SK-N-SH treated with all-trans-retinoic acid at 6 μM for 48 hours (cell line): ENCODE measurements around the gene C10orf105.

Experiments used
- ARNTL ChIP-seq: fragments of 450-650 bp; formaldehyde crosslinking; IDR thresholded peaks from 2 replicates; pipeline ENCODE4 v1.5.0; 2020; ENCODE audit warnings: low read depth, mild to moderate bottlenecking, moderate library complexity, borderline replicate concordance
- SNAI2 ChIP-seq: fragments of 250-450 bp; sonication (Bioruptor Pico); IDR thresholded peaks from 2 replicates; pipeline ENCODE4 v1.5.0; 2020; ENCODE audit warnings: mild to moderate bottlenecking, moderate library complexity

DNA sequence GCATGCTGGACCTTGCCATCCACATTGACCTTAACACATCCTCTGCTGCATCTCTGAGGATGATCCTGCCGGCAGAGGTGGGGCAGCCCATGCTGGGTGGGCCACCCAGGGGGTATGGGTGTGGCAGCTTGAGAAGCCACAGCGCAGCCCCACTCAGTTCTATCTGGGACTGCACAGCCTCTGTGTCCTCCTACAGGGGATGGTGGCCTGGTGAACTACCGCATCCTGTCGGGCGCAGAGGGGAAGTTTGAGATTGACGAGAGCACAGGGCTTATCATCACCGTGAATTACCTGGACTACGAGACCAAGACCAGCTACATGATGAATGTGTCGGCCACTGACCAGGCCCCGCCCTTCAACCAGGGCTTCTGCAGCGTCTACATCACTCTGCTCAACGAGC lies 12.2 kb upstream of the C10orf105 start:
- no peak for TF ChIP-seq SNAI2 (CRISPR knock-in tag)
- TF ChIP-seq ARNTL = no peak
